ENCODE measurements around the gene C1QTNF3. TPM values are rescaled to one million over a fixed set of nuclear protein-coding genes. Genes with fewer than 3 reads are reported as not detected.

The C1QTNF3 gene
- polyA plus RNA-seq, 1 donor from 2014 or later: 0.81 TPM

- Mint-ChIP-seq H3K27me3 (no peaks in the 10 kb centered on the region), H3K4me3 (no peak overlapping the region), H3K9me3 (no peaks in the 10 kb centered on the region), H3K27ac (no peak overlapping the region), H3K4me1 (peaks cover 5 to 12% (median 8%) of the 10 kb centered on the region in 3 donors), H3K36me3 (peaks cover 4% of the 10 kb centered on the region)
These were observed 39.1 kb downstream of the C1QTNF3 start for GRCh38 chr5:34003941-34004340.

GRCh38 chr5:34002629-34003328 is 40.2 kb downstream of the C1QTNF3 start:
- Mint-ChIP-seq H3K4me1 (peaks cover 0 to 7% (median 5%) of the 10 kb centered on the region in 3 donors), H3K36me3 (peaks cover 4% of the 10 kb centered on the region), H3K27ac (no peak overlapping the region), H3K9me3 (no peaks in the 10 kb centered on the region), H3K27me3 (no peaks in the 10 kb centered on the region), H3K4me3 (no peak overlapping the region)

DNA sequence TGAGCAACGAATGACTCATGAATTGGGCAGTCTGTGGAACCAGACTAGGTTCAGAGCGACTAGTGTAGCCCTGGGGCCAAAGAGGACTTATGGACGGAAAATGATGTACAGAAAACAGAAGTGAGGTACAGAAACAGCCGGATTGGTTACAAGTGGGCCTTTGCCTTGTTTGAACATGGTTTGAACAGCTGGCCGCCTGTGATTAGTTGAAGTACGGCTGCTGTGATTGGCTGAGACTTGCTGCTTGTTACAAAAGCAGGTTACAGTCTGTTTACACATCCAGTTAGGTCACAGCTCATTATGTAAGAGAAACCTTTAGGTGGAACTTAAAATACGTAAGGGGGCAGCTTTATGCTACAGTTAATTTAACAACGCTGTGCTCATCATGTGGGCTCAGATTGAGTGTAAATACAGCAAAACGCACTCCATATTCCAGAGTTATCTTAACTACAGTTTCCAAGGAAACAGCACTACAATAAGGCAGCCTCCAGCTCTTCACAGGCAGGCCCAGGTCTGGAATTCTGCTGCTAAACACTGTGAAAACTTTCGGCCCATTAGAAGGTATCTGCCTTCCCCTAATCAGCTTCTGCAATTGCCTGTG is 41.7 kb downstream of the C1QTNF3 start:
- Mint-ChIP-seq H3K36me3 (peaks cover 8% of the 10 kb centered on the region), H3K27me3 (no peaks in the 10 kb centered on the region)

GRCh38 chr5:33999978-34000377 is 43.0 kb downstream of the C1QTNF3 start:
- peaks cover 5% of the 10 kb centered on the region for H3K36me3 Mint-ChIP-seq
- no peaks in the 10 kb centered on the region for H3K9me3 Mint-ChIP-seq
- no peak overlapping the region for H3K27ac Mint-ChIP-seq
- peaks cover 0 to 3% (median 3%) of the 10 kb centered on the region in 3 donors for H3K4me1 Mint-ChIP-seq
- no peaks in the 10 kb centered on the region for H3K27me3 Mint-ChIP-seq
- no peak overlapping the region for H3K4me3 Mint-ChIP-seq

More for the DNA sequence above, 41.7 kb downstream of the C1QTNF3 start:
- no peak overlapping the region for H3K27ac Mint-ChIP-seq
- H3K9me3 Mint-ChIP-seq: no peaks in the 10 kb centered on the region
- peaks cover 0 to 3% (median 3%) of the 10 kb centered on the region in 3 donors for H3K4me1 Mint-ChIP-seq
- peak overlapping the region in 1 of 4 donors; percentile 9 for H3K4me3 Mint-ChIP-seq

GRCh38 chr5:33997331-33997983 is 45.6 kb downstream of the C1QTNF3 start:
- H3K4me3 Mint-ChIP-seq: no peak overlapping the region

GRCh38 chr5:33995865-33996264 is 47.1 kb downstream of the C1QTNF3 start:
- no peak overlapping the region for H3K27ac Mint-ChIP-seq
- H3K9me3 Mint-ChIP-seq: no peaks in the 10 kb centered on the region
- no peak overlapping the region for H3K4me3 Mint-ChIP-seq
- H3K36me3 Mint-ChIP-seq: peaks cover 10% of the 10 kb centered on the region
- H3K4me1 Mint-ChIP-seq: peaks cover 0 to 3% (median 3%) of the 10 kb centered on the region in 3 donors
- no peaks in the 10 kb centered on the region for H3K27me3 Mint-ChIP-seq

More at GRCh38 chr5:33997331-33997983, 45.6 kb downstream of the C1QTNF3 start:
- Mint-ChIP-seq H3K36me3 (peaks cover 8% of the 10 kb centered on the region), H3K27me3 (no peaks in the 10 kb centered on the region), H3K4me1 (peaks cover 0 to 3% (median 3%) of the 10 kb centered on the region in 3 donors), H3K27ac (peak overlapping the region in 1 of 3 donors; percentile 73), H3K9me3 (no peaks in the 10 kb centered on the region)

- Mint-ChIP-seq H3K4me3 (no peak overlapping the region), H3K36me3 (peaks cover 10% of the 10 kb centered on the region), H3K9me3 (no peaks in the 10 kb centered on the region), H3K27ac (no peak overlapping the region), H3K27me3 (no peaks in the 10 kb centered on the region), H3K4me1 (peaks cover 0 to 3% (median 3%) of the 10 kb centered on the region in 3 donors)
These were observed 48.2 kb downstream of the C1QTNF3 start for GRCh38 chr5:33994845-33995244.

DNA sequence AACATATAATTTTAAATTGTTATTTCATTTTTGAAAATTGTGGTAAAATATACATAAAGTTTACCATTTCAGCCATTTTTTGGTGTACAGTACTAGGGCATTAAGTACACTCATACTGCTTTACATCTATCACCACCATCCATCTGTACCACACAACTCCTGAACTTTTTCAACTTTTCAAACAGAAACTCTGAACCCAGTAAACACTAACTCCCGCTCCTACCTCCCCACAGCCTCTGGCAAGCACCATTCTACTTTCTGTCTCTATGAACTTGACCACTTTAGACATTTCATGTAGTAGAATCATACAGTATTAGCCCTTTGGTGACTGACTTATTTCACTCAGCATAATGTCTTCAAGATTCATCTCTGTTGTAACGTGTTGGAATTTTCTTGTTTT is 50.1 kb downstream of the C1QTNF3 start:
- H3K9me3 Mint-ChIP-seq: peaks cover 0 to 4% (median 0%) of the 10 kb centered on the region in 3 donors
- no peak overlapping the region for H3K27ac Mint-ChIP-seq
- peaks cover 23% of the 10 kb centered on the region for H3K36me3 Mint-ChIP-seq
- no peaks in the 10 kb centered on the region for H3K27me3 Mint-ChIP-seq
- H3K4me3 Mint-ChIP-seq: no peak overlapping the region
- peaks cover 0 to 3% (median 3%) of the 10 kb centered on the region in 3 donors for H3K4me1 Mint-ChIP-seq

DNA sequence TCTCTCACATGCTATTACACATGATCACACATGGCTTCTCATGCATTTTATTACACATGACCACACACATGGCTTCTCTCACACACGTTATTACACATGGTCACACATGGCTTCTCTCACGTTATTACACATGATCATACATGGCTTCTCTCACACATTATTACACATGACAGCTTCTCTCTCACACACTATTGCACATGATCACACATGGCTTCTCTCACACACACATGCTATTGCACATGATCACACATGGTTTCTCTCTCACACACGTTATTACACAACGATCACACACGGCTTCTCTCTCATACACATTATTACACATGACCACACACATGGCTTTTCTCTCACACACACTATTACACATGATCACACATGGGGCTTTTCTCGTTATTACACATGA is 57.6 kb downstream of the C1QTNF3 start:
- Mint-ChIP-seq H3K4me1 (no peaks in the 10 kb centered on the region), H3K27ac (no peak overlapping the region), H3K36me3 (peaks cover 15% of the 10 kb centered on the region), H3K9me3 (peaks cover 0 to 4% (median 0%) of the 10 kb centered on the region in 3 donors), H3K27me3 (no peaks in the 10 kb centered on the region), H3K4me3 (no peak overlapping the region)

DNA sequence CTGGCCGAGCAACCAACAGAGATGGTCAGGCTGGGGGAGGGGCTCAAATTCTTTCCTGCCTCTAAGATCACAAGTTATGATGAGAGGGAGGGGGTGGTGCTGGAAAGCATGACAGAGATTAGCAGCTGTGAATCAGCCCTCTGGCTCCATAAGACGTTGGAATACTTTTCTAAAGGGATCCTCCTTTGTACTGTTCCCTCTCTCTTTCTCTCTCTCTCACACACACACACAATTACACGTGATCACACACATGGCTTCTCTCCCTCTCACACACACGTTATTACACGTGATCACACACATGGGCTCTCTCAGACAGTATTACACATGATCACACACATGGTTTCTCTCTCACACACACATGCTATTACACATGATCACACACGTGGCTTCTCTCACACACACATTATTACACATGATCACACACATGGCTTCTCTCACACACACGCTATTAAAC is 58.3 kb downstream of the C1QTNF3 start, which contains the start of gene SLC45A2:
TSS of gene SLC45A2 (minus strand) at position 23 of the 454 bp plus-strand sequence. CDS start 110 bp downstream, outside the sequence.
- Mint-ChIP-seq H3K36me3 (peaks cover 15% of the 10 kb centered on the region), H3K4me1 (no peaks in the 10 kb centered on the region), H3K4me3 (no peak within 1 kb of the TSS), H3K27me3 (no peaks in the 10 kb centered on the region), H3K9me3 (peaks cover 0 to 4% (median 0%) of the 10 kb centered on the region in 3 donors), H3K27ac (no peak within 1 kb of the TSS)

- Mint-ChIP-seq H3K36me3 (peaks cover 12% of the 10 kb centered on the region), H3K9me3 (peaks cover 0 to 4% (median 0%) of the 10 kb centered on the region in 3 donors), H3K27ac (no peak overlapping the region), H3K27me3 (no peaks in the 10 kb centered on the region), H3K4me3 (no peak overlapping the region), H3K4me1 (no peaks in the 10 kb centered on the region)
These were observed 58.8 kb downstream of the C1QTNF3 start for GRCh38 chr5:33984178-33984577.

- Mint-ChIP-seq H3K4me3 (no peak overlapping the region), H3K4me1 (no peaks in the 10 kb centered on the region), H3K9me3 (no peaks in the 10 kb centered on the region), H3K36me3 (peaks cover 2% of the 10 kb centered on the region), H3K27ac (no peak overlapping the region), H3K27me3 (peaks cover 2% of the 10 kb centered on the region)
These were observed 61.4 kb downstream of the C1QTNF3 start for GRCh38 chr5:33981408-33982162.

DNA sequence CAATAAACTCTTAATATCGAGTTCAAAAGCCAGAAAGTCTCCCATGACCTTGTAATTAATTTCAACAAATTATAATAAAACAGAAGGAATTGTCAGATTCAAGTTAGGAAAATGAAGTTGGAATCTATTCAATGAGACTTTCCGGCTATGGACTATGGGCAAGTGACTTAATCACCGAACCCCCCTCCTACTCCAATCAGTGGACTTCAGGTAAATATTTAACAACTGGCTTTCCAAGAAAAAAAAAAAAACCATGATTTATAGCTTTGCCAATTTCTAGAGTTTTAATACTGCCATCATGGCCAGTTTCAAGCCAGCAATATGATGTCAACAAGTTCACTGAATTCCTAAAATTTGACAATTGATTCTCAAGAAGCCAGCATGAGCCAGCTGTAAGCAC is 63.0 kb downstream of the C1QTNF3 start:
- peaks cover 2% of the 10 kb centered on the region for H3K36me3 Mint-ChIP-seq
- no peak overlapping the region for H3K4me3 Mint-ChIP-seq
- H3K9me3 Mint-ChIP-seq: no peaks in the 10 kb centered on the region
- peaks cover 0 to 1% (median 0%) of the 10 kb centered on the region in 3 donors for H3K4me1 Mint-ChIP-seq
- H3K27me3 Mint-ChIP-seq: peaks cover 2% of the 10 kb centered on the region
- H3K27ac Mint-ChIP-seq: no peak overlapping the region

DNA sequence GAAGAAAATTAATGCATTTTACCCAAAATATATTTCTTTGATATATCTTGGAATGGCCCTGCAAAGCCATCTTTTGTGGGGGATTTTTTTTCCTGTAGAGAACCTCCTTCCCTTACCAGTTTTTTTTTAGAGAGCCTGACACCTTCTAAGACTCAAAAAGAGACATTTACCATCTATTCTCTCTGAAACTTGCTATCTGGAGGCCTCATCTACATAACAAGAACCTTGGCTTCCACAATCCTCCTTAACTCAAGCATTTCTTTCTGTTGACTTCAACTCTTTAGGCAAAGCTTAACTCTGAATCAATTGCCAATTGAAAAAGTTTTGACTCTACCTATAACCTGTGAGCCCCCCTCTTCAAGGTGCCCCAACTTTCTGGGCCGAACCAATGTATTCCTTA is 64.7 kb downstream of the C1QTNF3 start:
- no peak overlapping the region for H3K27ac Mint-ChIP-seq
- peaks cover 2% of the 10 kb centered on the region for H3K36me3 Mint-ChIP-seq
- H3K9me3 Mint-ChIP-seq: no peaks in the 10 kb centered on the region
- no peak overlapping the region for H3K4me3 Mint-ChIP-seq
- H3K4me1 Mint-ChIP-seq: peaks cover 0 to 1% (median 0%) of the 10 kb centered on the region in 3 donors
- H3K27me3 Mint-ChIP-seq: peaks cover 4% of the 10 kb centered on the region

Measured in IgD-negative memory B cell (primary cell).